HG02852 (cell line): ENCODE data around the gene ACAP1.
"Not testable (repeated sequence)": the region's sequence is repeated elsewhere in the genome, so short reads cannot be mapped to it uniquely, and the experiment has no call there.

Source experiments
- ATAC-seq: cut with Tn5 transposase; IDR thresholded peaks from one replicate; pipeline ENCODE4 v1.9.1; 2021; ENCODE audit warnings: mild to moderate bottlenecking, moderate library complexity; ENCODE audit not compliant: unreplicated experiment

ACAP1 gene

GRCh38 chr17:7328009-7328408 is 8.3 kb upstream of the ACAP1 start:
- ATAC-seq: no peak

DNA sequence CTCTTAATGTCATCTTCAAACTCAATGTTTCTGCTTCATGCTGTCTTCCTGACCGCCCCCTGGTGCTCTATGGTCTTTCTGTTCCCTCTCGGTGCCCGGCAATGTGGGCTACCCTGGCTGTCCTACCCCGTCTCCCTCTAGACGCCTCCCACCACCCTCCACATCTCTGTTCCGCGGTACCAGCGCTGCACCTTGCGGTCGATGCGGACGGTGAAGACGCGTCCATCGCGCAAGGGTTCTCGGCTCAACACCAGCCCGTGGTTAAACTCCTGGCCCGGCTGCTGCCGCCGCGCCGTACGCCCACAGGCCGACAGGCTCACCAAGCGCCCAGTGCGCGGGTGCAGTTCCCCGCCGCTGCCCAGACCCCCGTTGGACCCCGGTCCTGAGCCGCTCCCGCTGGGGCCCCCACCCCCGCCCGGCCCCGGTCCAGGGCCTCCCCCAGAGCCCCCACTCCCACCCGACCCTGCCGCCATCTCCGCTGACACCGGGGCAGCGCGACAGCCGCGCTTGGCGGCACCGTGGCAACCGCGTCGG is 7.4 kb upstream of the ACAP1 start, which contains the start of gene NEURL4:
Gene NEURL4 (minus strand): TSS at position 496 of the 534 bp plus-strand sequence. CDS start 23 bp downstream, at position 473.
- ATAC-seq: peak; percentile 15

- ATAC-seq: peak; percentile 59
Observed at GRCh38 chr17:7329374-7329996, 6.8 kb upstream of the ACAP1 start.

- ATAC-seq: peak; percentile 49
Observed at GRCh38 chr17:7329997-7330637, 6.2 kb upstream of the ACAP1 start.

GRCh38 chr17:7330638-7331015 is 5.7 kb upstream of the ACAP1 start:
- no peak for ATAC-seq

DNA sequence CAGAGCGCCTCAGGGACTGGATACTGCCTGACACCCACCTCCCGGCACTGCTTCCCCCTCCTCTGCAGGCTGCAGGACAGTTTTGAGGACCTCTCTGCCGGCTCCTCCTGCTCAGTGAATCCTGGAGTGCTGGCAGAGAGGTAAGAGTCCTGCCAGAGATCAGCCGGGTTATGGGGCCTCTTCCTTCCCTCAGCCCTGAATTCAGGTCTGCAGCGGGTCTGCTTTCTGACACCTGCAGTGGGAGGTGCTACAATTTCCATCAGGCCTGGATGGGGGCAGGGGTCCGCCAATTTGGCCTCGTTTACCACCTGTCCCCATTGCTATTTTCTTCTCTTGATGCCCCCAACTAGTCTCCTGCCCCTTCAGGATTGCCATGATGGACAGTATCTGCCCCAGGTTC is 4.2 kb upstream of the ACAP1 start:
- no peak for ATAC-seq

- not testable (repeated sequence) for ATAC-seq
Observed at GRCh38 chr17:7332600-7333069, 3.7 kb upstream of the ACAP1 start.

GRCh38 chr17:7334938-7335538 is 1.3 kb upstream of the ACAP1 start:
- ATAC-seq: no peak

DNA sequence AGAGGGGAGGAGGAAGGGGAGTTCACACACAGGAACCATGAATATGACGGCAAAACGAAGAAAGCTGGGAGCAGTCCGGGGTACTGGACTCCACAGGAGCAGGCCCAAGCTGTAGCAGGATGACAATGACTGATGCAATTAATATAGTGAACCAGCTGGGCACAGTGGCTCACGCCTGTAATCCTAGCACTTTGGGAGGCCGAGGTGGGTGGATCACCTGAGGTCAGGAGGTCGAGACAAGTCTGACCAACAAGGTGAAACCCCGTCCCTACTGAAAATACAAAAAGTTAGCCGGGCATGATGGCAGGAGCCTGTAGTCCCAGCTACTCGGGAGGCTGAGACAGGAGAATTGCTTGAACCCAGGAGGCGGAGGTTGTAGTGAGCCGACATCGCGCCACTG is 564 bp upstream of the ACAP1 start:
- not testable (repeated sequence) for ATAC-seq

- ATAC-seq: not testable (repeated sequence)
Observed at GRCh38 chr17:7337600-7337999, 1.3 kb downstream of the ACAP1 start.

- ATAC-seq: no peak
Observed at GRCh38 chr17:7340179-7340578, 3.9 kb downstream of the ACAP1 start.

DNA sequence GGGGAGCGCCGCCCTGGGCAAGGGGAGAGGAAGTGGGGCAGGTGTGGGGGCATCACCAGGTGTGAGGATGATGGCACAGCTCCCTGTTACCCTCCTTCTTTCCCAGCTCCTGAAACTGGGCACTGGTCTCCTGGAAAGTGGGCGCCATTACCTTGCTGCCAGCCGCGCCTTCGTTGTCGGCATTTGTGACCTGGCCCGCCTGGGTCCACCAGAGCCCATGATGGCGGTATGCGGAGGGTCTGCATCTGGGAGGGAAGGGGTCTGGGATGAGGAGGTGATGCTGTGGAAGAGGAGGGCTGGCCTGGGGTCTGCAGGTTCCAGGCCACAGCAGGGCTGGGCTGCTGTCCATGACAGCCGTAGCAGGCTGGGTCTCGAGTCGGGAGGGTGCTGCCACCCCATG is 5.5 kb downstream of the ACAP1 start:
- no peak for ATAC-seq

DNA sequence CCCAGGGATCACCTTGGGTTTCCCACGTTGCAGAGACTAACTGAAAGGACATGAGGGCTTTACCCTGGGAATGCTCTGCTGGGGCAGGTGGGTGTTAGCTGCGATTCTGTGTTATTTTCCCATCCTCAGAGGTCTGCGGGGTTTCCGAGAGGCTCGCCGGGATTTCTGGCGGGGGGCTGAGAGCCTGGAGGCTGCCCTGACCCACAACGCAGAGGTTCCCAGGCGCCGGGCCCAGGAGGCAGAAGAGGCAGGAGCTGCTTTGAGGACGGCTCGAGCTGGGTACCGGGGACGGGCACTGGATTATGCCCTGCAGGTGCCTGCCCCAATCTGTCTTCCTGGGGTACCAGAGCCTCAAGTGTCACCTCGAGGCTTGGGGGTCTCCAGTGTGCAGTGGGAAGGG is 6.9 kb downstream of the ACAP1 start:
- ATAC-seq: no peak

DNA sequence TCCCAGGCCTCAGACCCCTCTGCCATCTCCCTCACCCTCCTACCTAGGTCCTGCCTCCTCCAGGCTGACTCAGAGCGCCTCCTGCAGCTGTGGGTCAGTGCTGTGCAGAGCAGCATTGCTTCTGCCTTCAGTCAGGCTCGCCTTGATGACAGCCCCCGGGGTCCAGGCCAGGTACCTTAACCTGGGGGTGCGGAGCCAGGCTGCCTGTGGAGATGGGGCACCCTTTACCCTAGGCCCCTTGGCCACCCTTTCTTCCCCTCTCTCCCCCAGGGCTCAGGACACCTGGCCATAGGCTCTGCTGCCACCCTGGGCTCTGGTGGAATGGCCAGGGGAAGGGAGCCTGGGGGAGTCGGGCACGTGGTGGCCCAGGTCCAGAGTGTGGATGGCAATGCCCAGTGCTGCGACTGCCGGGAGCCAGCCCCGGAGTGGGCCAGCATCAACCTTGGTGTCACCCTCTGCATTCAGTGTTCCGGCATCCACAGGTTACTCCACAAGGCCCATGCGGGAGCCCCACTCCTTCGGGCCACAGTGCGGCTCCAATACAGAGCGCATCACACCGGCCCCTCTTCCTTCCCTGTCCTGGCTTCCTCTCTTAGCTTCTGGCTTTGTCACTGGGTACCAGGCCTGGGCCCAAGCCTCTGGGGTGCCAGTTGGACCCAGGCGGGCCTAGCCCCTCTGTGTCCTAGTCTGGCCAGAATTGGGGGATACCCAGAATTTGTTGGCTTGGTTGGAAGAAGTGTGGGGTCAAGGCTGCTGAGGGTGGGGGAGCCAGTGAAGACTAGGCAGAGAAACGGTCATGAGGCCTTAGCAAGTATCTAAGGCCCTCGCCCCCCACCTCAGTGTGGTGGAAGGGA is 10.7 kb downstream of the ACAP1 start:
- ATAC-seq: no peak

DNA sequence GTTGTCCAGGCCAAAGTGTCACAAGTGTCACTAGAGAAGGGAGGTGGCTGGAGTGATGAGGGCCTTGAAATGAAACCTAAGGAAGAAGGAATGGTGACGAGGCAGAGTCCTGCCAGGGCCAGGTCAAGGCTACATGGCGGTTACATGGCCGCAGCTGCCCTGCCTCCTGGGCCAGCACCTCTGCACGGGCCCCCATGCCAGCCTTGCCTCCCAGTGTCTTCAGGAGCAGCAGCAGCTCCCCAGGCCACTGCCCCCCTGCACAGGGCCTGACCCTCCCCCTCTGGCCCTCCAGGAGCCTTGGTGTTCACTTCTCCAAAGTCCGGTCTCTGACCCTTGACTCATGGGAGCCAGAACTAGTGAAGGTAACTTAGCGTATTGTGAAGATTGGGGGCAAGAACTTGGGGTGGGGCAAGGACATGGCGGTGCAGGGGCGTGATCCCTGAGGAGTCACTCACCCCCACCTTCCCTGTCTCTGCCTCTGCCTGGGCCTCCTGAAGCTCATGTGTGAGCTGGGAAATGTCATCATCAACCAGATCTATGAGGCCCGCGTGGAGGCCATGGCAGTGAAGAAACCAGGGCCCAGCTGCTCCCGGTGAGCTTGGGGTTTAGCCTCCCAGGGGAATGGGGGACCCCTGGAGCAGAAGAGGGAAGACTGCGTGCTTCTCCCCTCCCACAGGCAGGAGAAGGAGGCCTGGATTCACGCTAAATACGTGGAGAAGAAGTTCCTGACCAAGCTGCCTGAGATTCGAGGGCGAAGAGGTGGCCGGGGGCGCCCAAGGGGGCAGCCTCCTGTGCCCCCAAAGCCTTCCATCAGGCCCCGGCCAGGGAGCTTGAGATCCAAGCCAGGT is 11.5 kb downstream of the ACAP1 start:
- no peak for ATAC-seq

DNA sequence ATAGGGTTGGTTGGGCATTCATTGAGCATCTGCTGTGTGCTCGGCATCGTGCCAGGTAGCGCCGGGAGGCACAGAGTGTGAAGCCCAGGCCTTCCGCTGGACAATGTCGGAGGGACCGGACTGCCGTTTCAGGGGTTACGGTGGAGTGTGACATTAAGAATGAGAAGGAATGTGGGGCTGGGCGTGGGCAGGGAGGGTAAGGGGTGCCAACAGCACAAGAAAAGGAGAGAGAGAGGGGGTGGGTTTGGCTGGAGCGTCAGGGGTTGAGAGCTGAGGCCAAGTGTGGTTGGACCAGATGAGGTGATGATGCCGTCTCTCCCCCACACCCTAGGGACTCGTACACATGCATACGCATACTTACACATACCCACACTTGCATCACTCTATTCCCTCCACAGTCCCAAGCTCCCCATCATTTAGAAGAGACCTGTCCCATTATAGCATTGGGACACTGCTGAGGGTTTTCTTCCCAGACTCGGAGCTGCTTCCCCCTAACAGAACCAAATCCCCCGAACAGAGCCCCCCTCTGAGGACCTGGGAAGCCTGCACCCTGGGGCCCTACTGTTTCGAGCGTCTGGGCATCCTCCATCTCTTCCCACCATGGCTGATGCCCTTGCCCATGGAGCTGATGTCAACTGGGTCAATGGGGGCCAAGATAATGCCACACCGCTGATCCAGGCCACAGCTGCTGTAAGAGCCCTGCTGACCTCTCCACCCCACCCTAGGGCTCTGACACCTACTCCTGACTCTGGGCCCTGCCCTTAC is 12.3 kb downstream of the ACAP1 start:
- ATAC-seq: no peak

- ATAC-seq: peak; percentile 66
Observed at GRCh38 chr17:7351665-7352502, 15.6 kb downstream of the ACAP1 start, which contains the start of gene KCTD11. Gene KCTD11, plus strand, starts transcription at chr17:7352162.

- no peak for ATAC-seq
Observed at GRCh38 chr17:7352503-7352889, 16.2 kb downstream of the ACAP1 start.
